Globus pallidus (tissue), 1 donor: Measurements from ENCODE around the gene POM121C.
"Not testable (repeated sequence)": the region's sequence is repeated elsewhere in the genome, so short reads cannot be mapped to it uniquely, and the experiment has no call there.

Experiments used
- DNase-seq: peaks from one replicate; pipeline ENCODE4 v3.0.0-alpha.2; 2015; ENCODE audit warnings: low spot score

POM121C gene

DNA sequence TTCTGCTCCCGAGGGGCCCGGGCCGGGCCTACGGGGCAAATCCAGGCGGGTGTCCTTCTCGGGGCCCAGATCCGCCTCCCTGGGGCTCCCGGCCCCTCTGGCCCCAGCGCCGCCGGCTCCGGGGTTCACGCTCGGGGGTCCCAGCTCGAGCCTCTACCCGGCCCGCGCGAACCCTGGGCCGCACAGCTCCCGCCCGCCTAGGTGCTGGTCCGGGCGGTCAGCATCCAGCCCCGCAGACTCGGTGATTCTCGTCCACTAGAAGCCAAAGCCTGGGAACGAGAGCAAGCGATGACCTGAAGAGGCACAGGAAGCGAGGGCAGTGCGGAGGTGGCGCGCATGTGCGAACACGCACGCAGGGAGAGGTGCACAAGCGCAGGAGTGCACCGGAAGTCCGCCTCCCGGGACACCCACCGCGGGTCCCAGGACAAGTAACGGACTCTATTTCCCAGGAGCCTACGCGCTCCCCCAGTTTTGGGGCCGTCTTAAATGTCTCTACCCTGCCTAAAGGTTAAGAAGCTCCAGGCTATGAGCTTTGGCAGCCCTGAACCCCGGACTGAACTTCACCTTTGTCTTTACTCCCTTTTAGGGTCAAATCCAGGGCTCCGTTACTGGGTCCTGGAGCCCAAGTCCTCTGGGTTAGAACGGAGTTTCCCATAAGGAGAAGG lies at the start of gene POM121C:
TSS of gene POM121C (minus strand) at position 321 of the 665 bp plus-strand sequence. CDS start 44,803 bp downstream, outside the sequence.
- DNase-seq = peak; percentile 78

DNA sequence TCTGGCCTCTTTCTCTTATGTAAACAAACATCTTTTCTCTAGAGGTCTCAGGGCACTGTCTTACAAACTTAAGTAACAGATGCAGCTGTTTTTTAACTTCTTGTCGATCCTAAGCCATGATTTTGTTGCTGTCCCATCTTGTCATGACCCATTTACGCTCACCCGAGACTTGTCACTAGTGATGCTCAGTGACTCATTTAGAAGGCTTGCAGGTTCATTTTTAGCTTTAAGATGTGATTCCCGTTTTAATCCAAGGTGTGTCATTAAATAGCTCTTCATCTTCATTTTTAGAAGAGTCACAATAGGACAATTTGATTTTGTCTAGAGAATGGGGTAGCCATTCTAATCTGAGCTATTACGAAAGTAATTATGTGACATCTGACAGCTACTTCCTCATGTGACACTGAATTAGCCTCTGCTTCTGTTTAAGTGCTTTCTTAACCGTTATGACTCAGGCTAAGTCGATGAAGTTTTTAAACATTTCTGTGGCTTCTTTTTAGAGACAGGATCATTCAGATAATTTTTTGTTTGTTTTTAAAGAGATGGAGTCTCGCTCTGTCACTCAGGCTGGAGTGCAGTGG lies 48.7 kb upstream of the POM121C start:
- DNase-seq = no peak

DNA sequence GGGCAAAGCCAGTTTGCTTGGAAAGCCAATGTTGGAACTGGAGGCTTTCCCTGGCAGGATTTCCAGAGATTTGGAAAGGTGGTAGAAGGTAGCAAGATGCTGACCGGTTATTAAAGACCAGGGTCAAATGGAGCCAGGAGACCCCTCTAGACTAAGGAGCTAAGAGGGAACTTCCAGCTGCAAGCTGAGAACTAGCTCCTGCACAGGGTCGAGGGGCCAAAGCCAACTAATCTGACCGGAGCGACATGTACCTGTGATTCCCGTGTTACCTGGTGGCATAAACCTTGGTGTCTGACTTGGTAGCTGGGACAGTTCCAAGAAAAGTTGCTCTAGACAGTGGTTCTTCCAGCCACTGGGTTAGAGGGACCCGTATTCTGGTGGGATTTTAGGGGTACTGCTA lies 47.8 kb upstream of the POM121C start:
- no peak for DNase-seq

DNA sequence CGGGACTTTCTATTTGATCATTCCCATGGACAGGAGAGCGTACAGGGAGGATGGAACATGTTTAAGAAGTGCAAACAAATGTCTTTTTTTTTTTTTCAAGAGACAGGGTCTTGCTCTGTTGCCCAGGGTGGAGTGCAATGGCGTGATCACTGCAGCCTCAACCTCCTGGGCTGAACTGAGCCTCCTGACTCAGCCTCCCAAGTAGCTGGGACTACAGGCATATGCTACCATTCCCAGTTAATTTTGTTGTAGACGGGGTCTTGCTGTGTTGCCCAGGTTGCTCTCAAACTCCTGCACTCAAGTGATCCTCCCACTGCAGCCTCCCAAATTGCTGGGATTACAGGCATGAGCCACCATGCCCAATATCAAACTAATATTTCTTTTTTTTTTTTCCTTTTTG lies 46.5 kb upstream of the POM121C start:
- DNase-seq = no peak

DNA sequence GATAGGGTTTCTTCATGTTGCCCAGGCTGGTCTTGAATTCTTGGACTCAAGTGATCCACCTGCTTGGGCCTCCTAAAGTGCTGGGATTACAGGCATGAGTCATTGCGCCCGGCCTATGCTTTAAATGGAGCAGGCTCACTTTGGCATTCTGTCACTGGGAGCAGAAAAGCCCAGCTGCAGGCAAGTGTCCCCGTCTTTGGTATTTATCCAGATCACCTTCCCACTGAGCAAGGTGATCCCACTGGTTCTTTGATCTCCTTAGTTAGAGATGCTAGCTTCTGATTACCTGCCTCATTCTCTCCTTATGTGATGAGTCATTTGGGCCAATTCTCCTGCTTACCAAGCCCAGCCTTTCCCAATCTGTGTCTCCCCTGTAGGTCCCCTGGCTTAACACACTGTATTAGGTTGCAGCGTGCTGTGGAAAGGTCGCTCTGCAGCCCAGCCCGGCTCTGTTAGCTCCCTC lies 45.3 kb upstream of the POM121C start:
- no peak for DNase-seq

DNA sequence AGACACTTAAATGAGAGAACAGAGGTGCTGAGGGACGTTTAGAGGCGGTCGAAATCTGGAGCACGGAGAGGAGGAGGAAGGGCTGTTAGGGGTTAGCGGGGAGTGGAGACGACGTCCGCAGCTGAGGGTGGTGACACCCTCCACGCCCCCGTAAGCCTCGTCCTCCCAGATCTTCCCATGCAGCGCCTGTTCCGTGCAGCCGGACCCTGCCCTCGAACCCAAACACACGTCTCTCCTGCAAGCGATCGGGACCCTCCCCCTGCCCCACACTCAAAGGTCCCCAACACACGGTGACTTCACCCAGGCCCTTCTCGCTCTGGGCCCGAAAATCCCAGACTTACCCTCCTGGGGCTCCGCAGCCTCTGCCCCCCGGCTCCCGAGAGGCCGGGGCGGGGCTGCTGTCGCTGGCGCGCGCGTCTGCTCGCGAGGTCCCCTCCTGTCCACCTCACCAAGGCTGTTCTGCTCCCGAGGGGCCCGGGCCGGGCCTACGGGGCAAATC lies 41.2 kb upstream of the POM121C start:
- DNase-seq = not testable (repeated sequence)

DNA sequence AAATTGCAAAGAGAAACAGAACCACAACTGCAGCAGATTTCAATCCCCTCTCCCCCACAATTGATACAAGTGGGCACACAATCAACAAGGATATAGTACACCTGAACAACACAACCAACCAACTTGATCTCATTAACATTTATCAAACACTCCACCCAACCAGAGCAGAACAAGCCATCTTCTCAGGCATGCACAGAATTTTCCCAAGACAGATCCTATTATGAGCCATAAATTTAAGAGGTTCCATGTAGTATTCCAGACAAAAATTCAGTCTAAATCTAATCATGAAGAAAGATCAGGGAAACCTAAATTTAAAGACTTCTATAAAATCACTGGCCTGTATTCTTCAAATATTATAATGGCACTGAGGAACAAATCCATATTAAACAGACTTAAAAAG lies 35.6 kb upstream of the POM121C start:
- not testable (repeated sequence) for DNase-seq

DNA sequence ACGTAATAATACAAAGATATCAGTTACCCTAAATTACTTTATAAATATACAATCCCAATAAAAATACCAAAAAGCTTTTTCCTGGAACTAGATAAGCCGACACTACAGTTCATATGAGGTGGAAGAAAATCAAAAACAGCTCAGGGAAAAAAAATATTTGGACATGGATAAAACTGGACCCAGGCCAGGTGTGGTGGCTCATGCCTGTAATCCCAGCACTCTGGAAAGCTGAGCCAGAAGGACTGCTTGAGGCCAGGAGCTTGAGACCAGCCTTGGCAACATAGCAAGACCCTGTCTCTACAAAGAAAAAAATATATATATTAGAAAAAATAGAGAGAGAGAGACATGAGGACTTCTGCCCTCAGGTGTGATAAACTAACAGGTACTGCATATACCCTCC lies 32.7 kb upstream of the POM121C start:
- DNase-seq = not testable (repeated sequence)

DNA sequence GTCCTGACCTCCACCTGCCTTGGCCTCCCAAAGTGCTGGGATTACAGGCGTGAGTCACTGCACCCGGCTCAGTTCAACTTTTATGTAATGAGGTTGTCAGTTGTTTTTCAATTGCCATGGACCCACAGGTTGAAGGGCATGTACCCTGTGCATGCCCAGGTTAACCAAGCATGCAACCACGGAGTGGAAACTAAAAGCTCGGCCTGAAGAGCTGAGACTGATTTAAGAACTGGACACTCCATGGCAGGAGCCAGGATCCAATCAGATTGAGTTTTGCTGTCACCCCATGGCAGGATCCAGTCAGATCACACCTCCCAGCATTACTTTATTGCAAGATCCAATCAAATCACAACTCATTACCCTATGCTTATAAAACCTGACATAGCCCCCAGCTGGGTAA lies 22.9 kb upstream of the POM121C start:
- not testable (repeated sequence) for DNase-seq

DNA sequence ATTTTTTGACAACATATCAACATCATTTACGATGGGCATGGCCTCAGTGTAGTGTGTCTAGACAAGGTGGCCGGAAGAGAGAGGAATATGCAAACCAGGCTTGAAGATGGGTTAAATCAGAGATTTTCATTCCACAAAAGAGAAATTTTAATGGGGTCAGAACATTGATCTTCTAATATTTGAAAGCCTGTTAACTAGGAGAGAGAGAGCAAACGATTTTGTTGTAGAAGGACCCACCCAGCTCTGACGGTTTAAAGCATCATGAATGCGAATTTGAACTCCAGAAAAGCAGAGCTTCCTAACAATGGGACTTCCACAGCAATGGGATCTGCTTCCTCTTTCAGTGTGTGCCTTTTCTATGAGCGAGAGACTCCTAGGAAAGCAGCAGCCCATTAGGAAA lies 5.9 kb upstream of the POM121C start, which contains the start of gene SPDYE5:
TSS of gene SPDYE5 (plus strand) at position 301 of the 400 bp plus-strand sequence. CDS start 1,728 bp downstream, outside the sequence.
- not testable (repeated sequence) for DNase-seq

DNA sequence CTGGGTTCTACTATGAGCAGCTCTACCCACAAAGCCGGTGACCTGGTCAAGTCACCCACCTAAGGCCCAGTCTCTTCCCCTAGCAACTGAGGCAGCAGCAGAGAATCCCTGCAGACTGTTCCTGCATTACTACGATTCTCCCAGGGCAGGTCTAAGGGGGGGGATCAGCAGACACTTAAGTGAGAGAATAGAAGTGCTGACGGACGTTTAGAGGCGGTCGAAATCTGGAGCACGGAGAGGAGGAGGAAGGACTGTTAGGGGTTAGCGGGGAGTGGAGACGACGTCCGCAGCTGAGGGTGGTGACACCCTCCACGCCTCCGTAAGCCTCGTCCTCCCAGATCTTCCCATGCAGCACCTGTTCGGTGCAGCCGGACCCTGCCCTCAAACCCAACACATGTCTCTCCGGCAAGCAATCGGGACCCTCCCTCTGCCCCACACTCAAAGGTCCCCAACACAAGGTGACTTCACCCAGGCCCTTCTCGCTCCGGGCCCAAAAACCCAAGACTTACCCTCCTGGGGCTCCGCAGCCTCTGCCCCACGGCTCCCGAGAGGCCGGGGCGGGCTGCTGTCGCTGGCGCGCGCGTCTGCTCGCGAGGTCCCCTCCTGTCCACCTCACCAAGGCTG lies 632 bp downstream of the POM121C start:
- not testable (repeated sequence) for DNase-seq

DNA sequence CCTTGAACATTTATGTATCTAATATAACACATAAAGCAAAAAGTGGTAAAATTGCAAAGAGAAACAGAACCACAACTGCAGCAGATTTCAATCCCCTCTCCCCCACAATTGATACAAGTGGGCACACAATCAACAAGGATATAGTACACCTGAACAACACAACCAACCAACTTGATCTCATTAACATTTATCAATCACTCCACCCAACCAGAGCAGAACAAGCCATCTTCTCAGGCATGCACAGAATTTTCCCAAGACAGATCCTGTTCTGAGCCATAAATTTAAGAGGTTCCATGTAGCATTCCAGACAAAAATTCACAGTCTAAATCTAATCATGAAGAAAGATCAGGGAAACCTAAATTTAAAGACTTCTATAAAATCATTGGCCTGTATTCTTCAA lies 5.8 kb downstream of the POM121C start:
- DNase-seq = not testable (repeated sequence)

DNA sequence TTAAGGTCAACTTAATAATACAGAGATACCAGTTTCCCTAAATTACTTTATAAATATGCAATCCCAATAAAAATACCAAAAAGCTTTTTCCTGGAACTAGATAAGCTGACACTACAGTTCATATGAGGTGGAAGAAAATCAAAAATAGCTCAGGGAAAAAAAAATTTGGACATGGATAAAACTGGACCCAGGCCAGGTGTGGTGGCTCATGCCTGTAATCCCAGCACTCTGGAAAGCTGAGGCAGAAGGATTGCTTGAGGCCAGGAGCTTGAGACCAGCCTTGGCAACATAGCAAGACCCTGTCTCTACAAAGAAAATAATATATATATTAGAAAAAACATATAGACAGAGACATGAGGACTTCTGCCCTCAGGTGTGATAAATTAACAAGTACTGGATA lies 8.6 kb downstream of the POM121C start:
- not testable (repeated sequence) for DNase-seq

DNA sequence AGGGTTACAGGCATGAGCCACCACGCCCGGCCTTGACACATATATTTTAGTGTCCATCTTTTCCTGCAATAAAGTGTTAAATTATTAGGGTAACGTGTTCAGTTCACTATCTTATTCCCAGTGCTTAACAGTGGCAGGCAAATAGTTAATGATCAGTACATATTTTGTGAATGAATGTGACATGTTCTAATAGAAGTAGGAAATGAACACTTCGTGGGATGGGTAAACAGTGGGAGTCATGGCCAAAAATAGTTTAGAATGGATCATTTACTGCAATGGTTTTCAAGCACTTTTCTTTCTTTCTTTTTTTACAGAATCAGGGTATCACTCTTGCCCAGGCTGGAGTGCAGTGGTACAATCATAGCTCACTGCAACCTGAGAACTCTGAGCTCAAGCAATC lies 15.9 kb downstream of the POM121C start:
- not testable (repeated sequence) for DNase-seq

DNA sequence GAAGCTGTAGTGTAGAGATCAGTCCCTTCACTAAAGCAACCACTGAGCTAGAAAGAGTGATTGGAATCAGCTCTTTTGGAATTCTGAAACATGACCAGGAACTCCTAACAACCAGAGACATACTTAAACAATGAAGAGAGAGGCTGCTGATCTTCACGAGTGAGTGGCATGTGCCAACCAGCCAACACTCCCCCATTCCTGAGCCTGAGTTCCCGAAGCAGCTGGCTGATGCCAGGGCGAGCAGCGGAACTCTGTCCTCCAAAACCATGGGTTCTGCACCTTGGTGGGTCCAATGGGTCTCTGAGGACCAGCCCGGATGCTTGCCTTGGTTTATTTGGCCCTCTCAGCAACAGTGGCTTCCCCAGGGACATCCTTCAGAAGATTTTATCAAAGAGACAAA lies 25.6 kb downstream of the POM121C start:
- not testable (repeated sequence) for DNase-seq

DNA sequence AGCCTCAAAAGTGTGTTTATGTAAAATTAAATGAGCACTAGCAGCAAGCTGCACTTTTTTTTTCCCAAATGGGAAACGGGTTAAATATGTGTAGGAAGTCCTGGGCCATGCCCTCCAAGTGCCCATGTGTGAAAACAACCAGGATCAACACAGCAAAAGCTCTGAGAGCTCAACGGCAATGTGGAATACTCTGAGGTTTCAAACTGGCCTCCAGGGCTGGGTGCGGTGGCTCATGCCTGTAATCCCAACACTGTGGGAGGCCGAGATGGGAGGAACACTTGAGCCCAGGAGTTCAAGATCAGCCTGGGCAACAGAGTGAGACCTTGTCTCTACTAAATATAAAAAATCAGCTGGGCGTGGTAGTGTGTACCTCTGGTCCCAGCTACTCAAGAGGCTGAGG lies 28.1 kb downstream of the POM121C start:
- DNase-seq = not testable (repeated sequence)

DNA sequence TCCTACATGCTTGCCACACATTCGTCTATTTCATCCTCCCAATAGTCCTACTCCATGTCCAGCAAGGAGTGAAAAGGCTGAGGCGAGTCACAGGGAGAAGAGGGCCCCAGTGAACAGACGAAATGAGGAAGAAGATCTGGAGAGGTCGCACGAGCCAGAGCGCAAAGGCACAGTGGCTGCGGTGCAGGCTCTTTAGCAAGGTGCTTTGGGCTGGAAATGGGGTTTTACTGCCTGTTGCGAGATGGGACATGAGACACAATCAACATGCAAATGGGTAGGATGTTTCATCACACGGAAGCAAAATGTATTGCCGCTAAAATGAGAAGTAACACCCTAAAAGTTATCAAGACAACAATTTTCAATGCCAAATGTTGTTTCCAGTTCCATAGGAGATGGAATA lies 29.7 kb downstream of the POM121C start:
- not testable (repeated sequence) for DNase-seq

DNA sequence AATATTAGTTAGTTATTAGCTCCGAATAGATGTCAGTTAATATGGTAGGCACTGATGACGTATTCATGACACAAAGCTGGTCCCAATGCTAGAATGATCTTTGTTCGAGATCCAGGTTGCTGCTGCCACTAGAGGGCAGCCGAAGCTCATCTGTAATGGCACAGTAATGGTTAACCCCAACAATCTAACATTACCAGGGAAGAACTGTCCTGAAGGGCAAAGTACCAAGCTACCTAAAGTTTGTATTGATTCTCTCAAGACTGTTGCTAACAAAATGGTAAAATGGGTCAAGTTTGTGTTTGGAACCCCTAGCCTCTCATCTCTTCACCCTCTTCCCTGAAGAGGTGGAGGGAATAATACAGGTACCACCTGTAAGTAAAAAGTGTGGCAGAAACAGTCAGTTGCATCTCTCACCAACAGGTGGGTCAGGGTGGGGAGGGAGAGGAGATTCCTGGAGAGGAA lies 33.6 kb downstream of the POM121C start:
- not testable (repeated sequence) for DNase-seq

DNA sequence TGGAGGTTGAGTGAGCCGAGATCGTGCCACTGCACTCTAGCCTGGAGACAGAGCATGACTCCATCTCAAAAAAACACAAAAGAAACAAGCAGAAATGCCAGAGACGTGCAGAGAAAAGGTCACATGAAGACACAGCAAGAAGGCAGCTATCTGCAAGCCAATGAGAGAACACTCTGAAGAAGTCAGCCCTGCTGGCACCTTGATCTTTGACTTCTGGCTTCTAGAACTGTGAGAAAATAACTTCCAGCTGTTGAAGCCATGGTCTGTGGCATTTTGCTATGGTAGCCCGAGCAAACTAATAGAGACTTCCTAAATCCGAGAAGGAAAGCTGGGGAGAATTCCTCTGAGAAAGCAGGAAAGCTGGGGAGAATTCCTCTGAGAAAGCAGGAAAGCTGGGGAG lies 36.2 kb downstream of the POM121C start:
- DNase-seq = not testable (repeated sequence)

DNA sequence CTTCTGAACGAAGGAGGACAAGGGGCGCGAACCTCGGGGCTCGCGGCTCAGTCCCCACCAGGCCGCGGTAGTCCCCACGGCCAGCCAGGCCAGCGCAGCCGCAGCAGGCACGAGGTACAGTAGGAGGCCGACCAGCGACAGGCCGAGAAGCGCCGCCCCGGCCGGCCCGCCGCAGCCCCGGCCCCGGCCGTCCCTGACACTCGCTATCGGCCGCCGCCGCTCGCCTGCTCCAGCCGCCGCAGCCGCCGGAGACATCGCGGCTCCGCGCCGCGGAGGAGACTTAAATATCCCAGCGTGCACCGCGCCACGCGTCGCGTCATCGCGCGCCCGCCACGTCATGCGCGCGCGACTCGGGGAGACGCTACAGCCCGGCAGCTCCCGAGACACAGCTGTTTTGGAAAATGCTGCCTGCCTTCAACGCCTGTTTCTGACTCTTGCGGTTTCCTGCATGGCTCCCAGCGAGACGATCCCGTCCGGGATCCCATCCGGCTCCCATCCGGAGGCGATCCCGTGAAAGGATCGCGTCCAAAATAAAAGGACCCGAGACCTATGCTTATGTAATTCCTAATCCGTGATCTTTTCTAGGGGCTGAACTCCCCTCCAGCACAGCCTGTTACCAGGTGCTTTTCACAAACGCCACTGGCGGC lies 43.5 kb downstream of the POM121C start:
- DNase-seq = peak; percentile 25

DNA sequence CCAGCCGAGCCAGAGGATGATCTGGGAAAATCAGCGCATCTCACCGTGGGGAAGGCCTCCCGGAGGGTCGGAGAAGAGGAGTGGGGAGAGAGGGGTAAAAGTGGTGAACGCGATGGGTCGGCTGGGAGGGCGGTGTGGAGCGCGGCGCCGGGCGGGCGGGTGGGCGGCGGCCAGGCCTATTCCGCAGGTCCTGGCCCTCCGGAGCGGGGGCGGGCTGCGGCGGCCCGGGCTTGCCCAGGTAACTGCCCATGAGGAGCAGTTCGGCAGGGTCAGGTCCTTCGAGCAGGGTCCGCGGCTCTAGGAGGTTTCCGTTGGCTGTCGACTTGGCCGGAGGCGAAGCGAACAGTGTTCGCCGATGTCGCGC lies 44.0 kb downstream of the POM121C start:
- not testable (repeated sequence) for DNase-seq

DNA sequence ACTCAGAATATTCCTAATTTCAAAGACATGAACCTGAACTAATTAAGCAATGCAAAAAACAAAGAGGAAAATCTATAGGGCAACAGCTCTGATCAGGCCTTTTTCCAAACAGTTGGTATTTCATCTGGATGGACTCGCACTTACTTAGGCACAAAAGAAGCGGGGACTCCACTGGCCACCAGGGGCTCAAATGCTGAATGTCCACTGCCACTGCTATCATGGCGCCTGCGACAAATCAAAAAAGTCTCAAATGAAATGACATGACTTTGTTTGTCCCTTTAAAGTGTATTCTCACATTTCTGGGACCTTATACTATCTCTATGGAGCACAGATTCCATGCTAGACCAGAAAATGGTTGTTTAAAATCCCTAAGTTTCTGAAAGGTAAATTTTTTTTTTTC lies 47.1 kb downstream of the POM121C start:
- not testable (repeated sequence) for DNase-seq
